Germinal center (tissue), 1 donor: Measurements from ENCODE around the gene ADIPOR2.

Source experiments
- DNase-seq: peaks from one replicate; pipeline ENCODE4 v3.0.0; 2012; ENCODE audit warnings: mixed read lengths, low spot score

Gene ADIPOR2

DNA sequence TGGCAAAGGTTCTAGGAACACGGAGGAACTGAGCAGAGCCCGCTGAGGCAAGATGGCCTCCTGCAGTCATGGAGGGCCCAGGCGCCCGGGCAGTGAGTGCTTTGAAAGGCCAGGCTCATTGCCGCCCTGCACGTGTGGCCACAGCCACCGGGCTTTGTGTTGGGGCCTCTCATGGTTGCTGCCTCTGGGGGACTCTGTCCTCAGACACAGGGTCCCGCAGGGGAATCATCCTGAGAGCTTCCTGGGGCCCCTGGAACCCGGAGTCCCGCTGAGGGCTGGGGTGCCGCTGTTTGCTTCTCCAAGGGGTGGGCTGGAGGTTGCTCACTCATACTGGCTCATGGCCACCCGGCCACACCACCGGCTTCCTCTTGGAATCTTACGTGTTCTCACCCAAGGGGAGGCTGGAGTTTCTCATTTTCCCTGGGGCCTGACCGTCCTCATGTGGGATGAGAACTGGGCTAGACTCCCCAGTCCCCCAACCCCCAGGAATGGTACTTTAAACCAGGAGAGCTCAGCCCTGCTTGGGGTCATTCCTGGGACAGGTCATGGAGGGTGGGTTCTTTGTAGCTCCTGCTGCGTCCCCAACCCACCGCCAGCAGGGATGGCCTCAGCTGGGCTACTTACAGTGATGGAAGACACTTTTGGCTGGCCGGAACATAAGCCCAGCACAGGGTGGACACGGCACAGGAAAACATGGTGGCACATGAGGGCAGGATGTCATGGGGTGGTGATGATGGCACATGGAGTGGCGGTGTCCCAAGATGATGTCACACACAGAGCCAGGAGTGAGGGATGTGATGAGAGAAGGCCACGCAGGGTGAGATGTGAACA lies 108.4 kb downstream of the ADIPOR2 start:
- no peak for DNase-seq

DNA sequence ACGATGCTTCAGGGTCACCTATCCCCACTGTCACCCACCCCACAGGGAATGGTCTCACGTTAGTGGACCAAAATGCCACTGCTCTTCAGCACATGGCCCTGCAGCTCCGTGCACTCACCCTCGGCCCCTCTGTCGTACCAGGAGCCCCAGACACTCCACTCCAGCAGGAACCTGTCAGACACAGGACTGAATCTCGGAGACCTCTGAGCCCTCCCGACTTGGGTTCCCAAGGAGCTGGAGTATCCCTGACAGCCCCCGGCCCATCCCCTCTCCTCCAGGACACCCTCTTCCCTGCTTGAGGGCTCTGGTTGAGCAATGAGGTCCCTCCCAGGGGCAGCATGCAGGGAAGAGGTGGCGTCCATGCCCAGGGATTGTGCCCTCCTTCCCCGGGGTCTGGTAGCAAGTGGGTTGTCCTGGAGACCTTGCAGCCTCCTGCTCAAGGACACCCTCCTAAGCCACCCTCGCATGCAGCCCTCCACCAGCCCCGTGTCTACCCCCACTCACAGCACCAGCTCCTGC lies 109.1 kb downstream of the ADIPOR2 start:
- no peak for DNase-seq

DNA sequence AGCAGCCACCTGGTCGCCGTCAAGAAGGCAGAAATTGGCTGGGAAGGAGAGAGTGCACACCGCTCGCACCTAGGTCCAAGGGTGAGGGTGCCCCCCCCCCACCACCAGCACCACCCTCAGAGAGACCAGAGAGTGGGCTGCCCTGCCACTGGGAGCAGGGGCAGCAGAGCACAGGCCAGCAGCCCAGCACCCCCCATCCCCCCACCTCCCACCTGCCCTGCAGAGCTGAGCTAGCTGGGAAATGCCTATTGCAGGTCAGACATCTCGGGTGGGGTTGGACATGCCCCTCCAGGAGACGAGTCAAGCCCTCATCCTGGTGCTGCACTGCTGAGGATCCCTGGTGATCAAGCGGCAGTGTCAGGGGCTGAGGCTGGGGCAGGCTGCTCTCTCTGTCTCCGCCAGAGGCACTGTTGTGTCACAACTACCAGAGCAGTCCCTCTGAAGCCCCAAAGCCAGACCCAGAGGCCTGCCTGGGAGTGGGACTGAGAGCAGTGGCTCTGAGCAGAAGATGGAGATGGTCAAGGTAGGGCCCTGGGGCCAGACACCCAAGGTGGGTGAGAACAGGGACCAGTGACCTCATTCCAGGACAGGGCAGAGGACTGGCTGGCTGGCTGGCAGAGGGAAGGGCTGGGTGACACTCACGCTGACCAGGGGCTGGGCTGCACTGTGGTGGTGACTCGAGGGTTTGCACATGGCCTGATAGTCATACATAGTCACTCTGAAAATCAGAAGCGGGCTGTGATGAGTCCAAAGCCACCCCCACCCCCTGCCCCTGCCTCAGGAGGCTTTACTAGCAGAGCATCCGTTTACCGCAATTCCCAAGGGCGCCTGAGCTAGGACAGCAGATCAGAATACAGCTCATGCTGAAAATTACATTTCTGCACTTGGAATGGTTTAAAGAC lies 109.8 kb downstream of the ADIPOR2 start:
- DNase-seq = peak; percentile 56

DNA sequence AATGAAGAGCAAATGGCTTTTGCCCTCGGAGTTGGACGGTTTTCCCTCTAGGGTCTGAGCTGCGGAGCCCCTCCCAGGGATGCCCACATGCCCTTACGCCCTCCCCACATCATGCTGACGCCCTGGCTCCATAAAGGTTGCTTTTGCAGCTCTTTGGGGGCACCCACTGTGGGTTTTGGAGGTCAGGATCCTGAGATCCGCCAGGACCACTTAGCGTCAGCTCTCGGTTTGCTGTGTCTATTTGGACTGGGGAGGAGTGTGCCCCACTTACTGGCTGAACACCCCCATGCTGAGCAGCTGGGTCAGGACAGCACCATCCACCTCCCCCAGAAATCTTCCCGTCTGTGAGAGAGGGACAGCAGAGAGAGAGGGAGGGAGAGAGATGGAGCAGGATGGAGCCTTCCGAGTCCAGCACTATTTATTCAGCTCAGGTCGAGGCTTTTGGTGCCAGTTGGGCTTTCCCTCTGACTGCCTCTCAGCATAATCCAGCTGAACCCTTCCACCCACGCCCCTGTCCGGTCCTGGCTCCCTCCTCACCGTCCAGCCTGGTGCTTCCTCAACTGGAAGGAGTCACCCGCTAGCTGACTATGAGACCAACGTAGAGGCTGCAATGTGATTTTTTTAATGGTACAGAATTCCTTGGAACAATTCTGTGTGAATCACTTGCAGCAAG lies 110.6 kb downstream of the ADIPOR2 start:
- no peak for DNase-seq

DNA sequence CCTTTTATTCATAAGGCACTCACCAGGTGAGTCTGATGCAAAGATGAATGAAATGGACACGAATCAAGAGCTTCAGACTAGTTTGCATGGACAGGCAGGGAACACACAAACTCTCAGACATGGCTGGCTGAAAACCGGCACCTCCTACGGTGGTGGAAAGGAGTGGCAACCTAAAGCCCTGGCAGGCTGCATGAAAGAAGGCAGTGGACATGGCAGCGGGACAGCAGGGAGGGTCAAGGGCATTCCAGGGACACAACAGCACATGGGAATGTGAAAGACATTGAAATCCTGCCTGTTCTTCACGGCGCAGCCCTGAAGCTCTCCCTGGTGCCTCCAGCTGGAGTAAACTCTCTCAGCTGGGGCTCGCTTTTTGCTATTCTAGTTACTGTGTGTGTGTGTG lies 112.9 kb downstream of the ADIPOR2 start:
- DNase-seq = no peak

DNA sequence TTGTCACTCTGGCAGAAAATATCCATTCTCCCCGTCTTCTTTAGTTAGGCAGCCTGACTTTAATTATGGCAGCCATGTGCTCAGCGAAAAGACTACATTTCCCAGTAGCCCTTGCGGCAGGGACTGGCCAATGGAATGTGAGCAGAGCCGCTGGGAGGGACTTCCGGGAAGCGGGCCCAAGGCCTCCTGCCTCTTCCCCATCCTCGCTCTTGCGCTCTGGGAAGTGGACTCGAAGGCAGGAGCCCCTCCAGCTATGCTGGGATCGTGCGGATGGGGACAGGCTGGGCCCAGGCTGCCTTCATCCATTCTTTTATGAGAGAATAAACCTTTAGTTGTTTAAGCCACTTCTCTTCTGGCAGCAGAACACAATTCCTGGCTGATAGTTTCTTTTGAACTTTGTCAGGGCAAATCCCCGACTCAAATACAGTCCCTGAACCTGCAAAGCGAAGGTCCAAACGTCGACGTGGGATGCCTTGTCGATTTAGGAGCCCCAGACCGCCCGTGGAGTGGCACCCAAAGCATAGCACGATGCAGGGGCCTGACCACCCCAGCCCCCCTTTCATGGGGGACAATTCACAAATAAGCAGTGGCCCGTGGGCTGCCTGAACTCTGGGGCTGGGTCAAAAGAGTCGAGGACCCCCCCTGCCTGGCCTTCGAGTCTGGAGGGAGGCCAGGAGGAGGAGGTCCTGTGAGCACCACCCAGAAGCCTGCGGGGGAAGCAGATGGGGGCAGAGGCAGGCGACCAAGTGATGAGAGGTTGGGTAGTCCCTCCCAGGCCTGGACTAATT lies 113.9 kb downstream of the ADIPOR2 start:
- peak; percentile 91 for DNase-seq

DNA sequence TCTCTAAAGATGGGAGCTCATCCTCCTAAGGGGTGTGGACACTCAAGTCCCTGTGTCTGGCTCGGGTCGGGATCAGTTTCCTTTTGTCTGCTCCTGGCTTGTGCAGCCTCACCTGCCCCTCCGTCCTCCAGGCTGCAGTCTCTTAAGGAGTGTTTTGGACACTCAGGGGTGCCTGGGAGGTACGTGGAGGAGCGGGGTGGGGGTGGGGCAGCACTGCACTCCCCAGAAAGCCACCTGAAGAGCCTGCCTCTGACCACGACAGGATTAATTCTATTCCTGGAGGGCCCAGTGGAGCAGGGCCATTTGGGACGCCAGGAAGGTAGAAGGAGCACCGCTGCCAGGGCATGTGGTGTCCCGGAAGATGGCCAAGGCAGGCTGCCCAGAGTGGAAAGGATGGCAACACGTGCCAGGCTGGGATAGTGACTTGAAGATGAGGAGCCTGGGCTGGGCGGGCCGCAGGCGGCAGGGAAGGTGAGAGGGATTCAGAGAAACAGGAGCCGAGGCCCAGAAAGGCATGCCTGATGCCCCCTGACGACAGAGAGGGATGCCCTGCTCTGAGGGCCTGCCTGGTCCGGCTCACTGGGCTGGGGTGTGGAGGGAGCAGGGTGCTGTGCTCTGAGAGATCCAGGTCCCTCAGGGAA lies 114.7 kb downstream of the ADIPOR2 start:
- no peak for DNase-seq

DNA sequence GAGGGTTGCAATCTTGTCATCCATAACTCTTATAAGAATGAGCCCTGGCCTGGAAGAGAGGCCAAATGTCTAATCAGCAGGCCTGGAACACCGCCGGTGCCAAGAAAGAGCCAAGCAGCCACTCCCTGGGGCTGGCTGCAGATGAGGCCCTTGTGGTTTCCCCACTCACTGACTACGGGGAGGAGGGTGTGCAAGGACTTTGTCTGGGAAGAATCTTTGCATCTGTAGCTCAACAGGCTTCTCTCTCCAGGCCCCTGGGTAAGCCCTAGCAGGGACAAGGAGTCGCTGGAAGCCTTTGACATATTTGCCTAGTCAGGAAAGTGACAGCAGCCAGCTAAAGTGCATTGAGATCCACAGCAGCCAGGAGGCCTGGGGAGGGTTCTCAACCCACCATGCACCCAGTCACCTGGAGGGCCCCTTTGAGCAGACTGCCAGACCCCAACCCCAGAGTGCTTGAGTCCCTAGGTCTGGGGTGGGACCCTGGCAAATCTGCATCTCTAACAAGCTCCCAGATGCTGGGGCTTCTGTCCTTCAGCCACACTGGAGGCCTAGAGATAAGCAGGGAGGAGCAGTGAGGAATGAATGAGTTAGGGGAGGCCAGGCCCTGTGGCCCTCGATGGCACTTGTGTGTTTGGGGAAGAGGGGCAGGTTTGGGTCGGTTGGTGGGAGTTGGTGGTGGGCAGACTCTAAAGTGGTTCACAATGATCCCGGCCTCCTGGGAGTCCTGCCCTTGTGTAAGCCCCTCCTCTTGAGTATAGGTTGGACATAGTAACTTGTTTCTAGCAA lies 115.6 kb downstream of the ADIPOR2 start:
- DNase-seq = no peak

DNA sequence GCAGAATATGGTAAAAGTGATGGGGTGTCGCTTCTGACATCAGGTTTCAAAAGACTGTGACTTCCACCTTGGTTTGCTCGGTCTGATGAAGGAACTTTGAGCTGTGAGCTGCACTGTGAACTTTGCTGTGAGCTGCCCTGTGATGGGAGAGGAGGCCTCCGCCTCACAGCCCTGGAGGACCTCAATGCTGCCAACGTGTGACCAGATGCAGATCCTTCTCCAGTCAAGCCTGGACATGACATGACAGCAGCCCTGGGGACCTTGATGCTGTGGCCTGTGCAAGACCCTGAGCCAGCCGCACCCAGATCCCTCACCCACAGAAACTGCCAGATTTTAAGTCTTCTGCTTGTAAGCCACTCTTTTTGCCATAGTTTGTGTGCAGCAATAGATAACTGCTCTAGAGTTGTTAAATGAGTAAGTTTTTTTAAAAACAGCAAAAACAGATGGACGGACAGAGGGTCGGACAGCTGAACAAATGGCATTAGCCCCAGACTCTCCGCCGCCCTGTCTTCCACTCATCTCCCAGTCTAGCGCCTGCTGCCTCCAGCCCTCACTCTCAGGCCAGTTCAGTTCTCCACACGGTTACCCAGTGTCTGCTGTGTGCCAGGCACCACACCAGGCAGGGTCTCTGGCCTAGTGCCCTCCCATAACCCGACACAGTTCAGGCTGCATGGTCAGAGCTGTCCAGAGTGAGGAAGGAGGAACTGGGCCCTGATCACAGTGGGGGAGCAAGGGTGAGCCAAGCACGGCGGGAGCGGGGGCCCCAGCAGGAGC lies 116.4 kb downstream of the ADIPOR2 start:
- DNase-seq = no peak

DNA sequence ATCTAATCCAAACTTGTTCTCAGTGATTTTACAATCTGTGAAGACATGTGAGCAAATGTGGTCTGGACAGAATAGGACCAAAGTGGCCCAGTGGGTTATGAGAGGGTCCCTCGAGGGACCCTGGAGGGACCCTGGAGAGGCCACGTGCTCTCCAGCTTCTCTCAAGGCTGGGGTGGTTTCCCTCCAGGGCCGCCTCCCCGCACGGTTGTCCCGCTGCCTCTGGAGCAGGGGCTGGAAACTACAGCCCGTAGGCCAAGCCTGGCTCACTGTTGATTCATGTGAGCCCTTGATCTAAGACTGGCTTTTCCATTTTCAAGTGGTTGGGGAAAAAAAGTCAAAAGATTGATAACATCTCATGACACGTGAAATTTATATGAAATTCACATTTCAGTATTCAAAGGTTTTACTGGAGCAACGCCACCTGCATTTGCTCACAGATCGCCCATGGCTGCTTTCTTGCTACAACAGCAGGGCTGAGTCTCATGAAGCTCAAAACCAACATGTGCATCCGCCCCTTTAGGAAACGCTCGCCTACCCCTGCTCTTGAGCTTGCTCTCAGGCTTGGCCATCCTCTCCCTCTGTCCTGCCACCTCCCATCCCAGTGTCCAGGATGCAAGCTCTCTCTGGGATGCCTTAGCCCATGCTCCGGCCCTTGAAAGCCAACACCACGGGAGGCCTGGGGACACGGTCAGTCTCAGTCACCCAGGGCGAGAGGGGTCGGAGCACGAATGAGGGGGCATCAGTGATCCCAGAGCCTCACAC lies 117.3 kb downstream of the ADIPOR2 start:
- no peak for DNase-seq

DNA sequence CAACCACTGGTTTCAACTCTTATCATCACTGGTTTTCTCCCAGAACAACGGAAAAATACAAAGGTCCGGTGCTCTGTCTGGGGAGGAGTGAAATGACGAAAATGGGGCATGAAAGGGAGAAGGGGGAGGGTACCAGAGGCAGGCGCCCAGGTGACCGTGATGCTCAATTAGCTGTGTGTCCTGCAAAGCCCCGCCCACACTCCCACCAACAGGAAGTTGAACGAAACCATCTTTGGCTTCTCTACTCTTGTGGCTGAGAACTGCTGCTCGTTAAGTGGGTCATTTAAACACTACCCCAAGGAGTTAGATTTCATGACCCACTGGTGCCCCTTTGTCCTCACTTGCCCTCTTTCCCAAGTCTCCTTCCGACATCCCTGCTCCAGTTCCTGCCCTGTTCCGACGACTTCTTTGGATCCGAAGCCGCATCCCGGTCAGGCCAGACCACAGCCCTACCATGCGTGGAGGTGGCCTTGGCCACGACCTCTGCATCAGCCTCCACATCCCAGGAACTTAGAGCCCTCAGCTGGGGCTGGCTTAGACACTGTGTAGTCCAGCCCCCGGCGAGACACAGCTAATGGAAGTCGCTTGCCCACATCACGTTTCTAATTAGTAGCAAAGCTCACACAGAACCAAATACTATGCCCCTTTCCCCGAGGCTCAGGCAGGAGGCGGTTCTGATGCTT lies 118.1 kb downstream of the ADIPOR2 start:
- DNase-seq = no peak

DNA sequence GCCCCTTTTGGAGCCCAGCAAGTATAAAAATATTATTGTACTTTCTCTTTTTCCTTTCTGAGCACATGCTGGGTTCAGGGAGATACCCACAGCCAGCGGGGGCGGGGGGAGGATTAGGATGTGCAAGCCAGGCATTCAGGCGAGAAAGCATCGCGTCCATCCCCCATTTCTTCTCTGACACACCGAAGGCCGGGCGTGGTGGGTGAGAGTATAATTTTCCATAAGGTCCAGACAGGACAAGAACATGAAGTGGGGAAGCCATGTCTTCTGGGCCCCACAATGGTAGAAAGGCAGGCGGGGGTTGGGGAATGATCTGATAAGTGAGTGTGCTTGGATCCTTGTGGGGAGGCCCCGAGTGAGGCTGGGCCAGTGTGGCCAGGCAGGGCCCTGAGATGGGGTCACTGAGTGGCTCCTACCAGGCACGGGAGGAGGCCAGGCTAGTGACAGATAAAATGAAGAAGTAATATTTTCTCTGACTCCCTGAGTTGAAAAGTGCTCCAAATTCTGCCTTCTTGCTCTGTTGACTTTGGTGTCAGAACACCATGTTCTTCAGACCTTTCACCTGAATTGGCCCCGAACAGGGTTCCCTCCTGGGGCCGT lies 118.8 kb downstream of the ADIPOR2 start:
- no peak for DNase-seq

DNA sequence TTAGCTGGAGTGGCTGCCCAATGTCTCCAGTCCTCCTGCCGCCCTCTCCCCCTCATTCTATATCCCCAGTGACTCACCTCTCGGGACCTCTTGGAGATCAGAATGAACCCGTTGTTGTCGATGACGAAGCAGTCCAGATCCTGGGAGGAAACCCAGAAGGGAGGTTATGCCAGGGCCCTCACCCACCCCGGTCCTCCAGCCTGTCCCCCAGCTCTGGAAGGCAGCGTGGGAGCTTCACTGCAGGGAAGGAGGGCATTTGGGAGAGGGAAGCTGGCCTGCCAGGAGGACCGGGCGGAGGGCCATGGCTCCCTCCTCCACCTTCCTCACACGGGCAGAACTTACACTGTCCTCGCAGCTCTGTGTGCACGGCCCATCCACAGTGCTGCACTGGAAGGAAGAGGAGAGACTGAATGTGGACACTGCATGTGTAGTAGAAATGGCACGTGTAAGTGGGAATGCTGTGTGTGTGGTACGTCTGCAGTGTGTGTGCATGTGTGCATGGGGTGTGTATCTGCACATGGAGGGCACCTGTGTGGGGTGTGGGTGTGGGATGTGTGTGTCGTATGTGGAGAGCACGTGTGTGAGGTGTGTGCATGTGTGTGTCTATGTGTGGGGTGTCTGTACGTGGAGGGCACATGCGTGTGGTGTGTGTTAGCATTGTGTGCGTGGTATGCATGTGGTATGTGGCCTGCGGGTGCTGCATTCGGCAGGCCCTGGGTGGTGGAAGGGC lies 119.5 kb downstream of the ADIPOR2 start:
- DNase-seq = no peak

DNA sequence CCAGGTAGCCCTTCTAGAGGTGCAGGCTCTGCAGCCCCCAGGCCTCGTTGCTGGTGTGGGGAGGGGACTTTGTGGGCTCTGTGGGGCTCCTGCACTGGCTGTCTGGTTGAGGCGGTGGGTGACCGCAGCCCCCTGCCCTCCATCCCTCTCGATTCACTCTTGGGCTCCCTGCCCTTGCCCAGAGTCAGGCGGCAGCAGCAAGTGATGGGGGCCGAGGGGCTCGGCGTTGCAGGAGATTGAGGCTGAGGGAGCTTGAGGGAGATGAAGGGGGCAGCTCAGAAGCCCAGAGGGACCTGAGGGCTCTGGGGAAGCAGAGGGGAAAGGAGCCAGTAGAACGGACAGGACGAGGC lies 120.0 kb downstream of the ADIPOR2 start:
- no peak for DNase-seq

DNA sequence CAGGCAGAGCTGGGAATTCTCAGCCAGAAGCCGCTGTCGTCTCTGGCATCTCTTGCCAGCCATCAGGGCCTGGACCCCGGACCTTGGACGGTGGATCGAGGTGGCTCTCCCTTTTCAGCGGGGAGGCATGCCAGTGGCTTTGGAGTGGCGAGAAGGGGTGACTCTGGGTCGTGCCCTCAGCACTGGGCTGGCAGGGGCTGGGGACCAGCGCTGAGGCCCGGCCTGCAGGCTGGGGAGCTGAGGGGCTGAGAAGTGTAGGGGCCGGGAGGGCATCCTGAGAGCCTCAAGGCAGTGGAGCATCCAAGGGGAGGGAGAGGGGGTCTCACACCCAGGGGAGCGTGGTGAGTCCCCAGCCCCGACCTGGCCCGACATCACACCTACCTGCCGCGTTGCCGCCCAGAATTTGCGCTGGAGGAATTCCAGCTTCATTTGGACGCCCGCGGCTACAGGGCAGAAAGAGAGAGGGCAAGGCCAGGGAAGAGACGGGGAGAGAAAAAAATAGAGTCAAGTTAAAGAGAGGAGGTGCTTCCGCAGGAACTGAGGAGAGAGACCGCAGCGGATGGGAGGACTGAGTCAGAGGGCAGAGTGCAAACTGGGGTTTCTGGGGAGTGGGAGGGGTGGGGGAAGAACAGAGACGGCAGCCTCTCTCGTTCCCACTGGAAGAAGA lies 120.5 kb downstream of the ADIPOR2 start:
- no peak for DNase-seq

DNA sequence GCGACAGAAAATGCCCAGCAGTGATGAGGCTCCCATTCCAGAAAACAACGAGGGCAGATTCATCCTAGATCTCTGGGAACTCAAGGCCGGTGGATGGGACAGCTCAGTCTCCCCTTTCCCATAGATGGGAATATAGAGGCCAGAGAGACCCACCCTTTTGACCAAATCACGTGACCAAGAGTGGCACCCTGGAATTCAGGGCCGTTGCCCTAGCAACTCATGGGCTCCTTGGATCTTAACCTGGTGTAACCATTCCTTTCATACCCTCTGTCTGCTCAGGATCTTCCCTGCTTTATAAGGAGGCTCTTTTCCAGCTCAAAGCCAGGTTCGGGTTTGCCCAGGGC lies 121.0 kb downstream of the ADIPOR2 start:
- no peak for DNase-seq
